DMS153 treated with DMSO at 0.1 percent for 48 hours (cell line): ENCODE results near the gene MAPKAP1.

Source experiments
- DNase-seq: peaks from one replicate; lab custom pipeline; 2025; ENCODE audit not compliant: unreplicated experiment; lab: John Stamatoyannopoulos, UW

The MAPKAP1 gene

GRCh38 chr9:125399666-125400065 lies 307.3 kb downstream of the MAPKAP1 start:
- no peak for DNase-seq

GRCh38 chr9:125399165-125399564 lies 307.8 kb downstream of the MAPKAP1 start:
- no peak for DNase-seq

- no peak for DNase-seq
Observed at GRCh38 chr9:125398243-125398642, 308.8 kb downstream of the MAPKAP1 start.

GRCh38 chr9:125397736-125398135 lies 309.3 kb downstream of the MAPKAP1 start:
- DNase-seq, result no peak

- DNase-seq, result no peak
Observed at GRCh38 chr9:125396799-125397198, 310.2 kb downstream of the MAPKAP1 start.

GRCh38 chr9:125393426-125393825 lies 313.6 kb downstream of the MAPKAP1 start:
- no peak for DNase-seq

GRCh38 chr9:125391704-125392103 lies 315.3 kb downstream of the MAPKAP1 start:
- no peak for DNase-seq

GRCh38 chr9:125388978-125389377 lies 318.0 kb downstream of the MAPKAP1 start:
- DNase-seq, result no peak

GRCh38 chr9:125387861-125388524 lies 319.0 kb downstream of the MAPKAP1 start:
- DNase-seq, result no peak
